Liver (tissue), 3 donors: Measurements from ENCODE around the gene MCTP1.

Experiments used
- FOXA2 ChIP-seq: IDR thresholded peaks from 2 replicates; pipeline ENCODE4 v1.6.1; 2016; ENCODE audit warnings: antibody characterized with exemption
- HNF4G ChIP-seq: IDR thresholded peaks from 2 replicates; pipeline ENCODE4 v1.6.1; 2016; ENCODE audit warnings: antibody characterized with exemption
- YY1 ChIP-seq: IDR thresholded peaks from 2 replicates; pipeline ENCODE4 v1.6.1; 2016; ENCODE audit warnings: antibody characterized with exemption, mild to moderate bottlenecking
- TF ChIP-seq, protein P1 (sequence below): fragments of 150-350 bp; IDR thresholded peaks from 2 replicates; pipeline ENCODE4 v1.5.1; 2017; ENCODE audit warnings: improper control_type of control experiment, low read depth, low read length; ENCODE audit not compliant: missing input control
- TF ChIP-seq, protein P2 (sequence below): IDR thresholded peaks from 2 replicates; pipeline ENCODE4 v1.6.1; 2016; ENCODE audit warnings: antibody characterized with exemption
- TF ChIP-seq, protein P3 (sequence below): IDR thresholded peaks from 2 replicates; pipeline ENCODE4 v1.6.1; 2016; ENCODE audit warnings: antibody characterized with exemption
- donor health status: healthy.
- donor health status: healthy.

DNA sequence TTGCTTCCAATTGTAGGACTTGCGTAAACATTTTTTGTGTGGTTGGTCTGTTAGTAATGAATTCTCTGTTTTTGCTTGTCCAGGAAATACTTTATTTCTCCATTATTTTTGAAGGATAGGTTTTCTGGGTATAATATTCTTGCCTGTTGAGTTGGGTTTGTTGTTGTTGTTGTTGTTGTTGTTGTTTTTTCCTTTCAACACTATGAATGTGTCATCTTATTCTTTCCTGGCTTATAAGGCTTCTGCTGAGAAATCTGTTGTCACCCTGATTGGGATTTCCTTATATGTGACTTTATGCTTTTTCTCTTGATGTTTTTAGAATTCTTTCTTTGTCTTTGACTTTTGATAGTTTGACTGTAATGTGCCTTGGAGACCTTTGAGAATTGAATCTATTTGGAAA is 626.6 kb downstream of the MCTP1 start:
- TF ChIP-seq, protein P1, sequence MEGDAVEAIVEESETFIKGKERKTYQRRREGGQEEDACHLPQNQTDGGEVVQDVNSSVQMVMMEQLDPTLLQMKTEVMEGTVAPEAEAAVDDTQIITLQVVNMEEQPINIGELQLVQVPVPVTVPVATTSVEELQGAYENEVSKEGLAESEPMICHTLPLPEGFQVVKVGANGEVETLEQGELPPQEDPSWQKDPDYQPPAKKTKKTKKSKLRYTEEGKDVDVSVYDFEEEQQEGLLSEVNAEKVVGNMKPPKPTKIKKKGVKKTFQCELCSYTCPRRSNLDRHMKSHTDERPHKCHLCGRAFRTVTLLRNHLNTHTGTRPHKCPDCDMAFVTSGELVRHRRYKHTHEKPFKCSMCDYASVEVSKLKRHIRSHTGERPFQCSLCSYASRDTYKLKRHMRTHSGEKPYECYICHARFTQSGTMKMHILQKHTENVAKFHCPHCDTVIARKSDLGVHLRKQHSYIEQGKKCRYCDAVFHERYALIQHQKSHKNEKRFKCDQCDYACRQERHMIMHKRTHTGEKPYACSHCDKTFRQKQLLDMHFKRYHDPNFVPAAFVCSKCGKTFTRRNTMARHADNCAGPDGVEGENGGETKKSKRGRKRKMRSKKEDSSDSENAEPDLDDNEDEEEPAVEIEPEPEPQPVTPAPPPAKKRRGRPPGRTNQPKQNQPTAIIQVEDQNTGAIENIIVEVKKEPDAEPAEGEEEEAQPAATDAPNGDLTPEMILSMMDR = no peak
- TF ChIP-seq FOXA2 = no peak
- TF ChIP-seq YY1 = no peak
- TF ChIP-seq, protein P2, sequence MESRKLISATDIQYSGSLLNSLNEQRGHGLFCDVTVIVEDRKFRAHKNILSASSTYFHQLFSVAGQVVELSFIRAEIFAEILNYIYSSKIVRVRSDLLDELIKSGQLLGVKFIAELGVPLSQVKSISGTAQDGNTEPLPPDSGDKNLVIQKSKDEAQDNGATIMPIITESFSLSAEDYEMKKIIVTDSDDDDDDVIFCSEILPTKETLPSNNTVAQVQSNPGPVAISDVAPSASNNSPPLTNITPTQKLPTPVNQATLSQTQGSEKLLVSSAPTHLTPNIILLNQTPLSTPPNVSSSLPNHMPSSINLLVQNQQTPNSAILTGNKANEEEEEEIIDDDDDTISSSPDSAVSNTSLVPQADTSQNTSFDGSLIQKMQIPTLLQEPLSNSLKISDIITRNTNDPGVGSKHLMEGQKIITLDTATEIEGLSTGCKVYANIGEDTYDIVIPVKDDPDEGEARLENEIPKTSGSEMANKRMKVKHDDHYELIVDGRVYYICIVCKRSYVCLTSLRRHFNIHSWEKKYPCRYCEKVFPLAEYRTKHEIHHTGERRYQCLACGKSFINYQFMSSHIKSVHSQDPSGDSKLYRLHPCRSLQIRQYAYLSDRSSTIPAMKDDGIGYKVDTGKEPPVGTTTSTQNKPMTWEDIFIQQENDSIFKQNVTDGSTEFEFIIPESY = no peak
- no peak for TF ChIP-seq HNF4G
- TF ChIP-seq, protein P3, sequence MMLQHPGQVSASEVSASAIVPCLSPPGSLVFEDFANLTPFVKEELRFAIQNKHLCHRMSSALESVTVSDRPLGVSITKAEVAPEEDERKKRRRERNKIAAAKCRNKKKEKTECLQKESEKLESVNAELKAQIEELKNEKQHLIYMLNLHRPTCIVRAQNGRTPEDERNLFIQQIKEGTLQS = no peak
